ENCODE results near the gene BRS3.

BRS3 gene

DNA sequence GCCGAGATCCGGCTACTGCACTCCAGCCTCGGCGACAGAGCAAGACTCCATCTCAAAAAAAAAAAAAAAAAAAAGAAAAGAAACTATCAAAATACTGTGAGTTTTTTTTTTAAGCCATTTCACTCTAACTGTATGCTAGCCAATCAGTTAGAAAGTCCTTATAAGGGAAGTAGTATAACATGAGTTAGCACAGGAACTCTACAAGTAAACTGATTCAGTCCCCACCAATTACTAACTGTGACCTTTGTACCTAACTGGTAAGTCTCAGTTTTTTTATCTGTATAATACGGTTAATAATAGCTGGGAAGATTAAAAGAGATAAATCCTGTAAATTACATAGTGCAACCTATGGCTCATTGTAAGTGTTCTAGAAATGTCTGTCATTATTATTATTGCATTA lies 35.1 kb upstream of the BRS3 start:
- no peak overlapping the region for H3K4me3 ChIP-seq (ENCODE audit: low read length)
- no peak for TF ChIP-seq CTCF (IDR thresholded peaks at IDR 0.05; ENCODE audit: insufficient read depth, low read depth, low read length, missing control alignments)
- DNase-seq (ENCODE audit: low read depth), result no peak

GRCh38 chrX:136453114-136453513 lies 34.6 kb upstream of the BRS3 start:
- no peak overlapping the region for H3K4me3 ChIP-seq (ENCODE audit: low read length)
- TF ChIP-seq CTCF (IDR thresholded peaks at IDR 0.05; ENCODE audit: insufficient read depth, low read depth, low read length, missing control alignments), result no peak
- no peak for DNase-seq (ENCODE audit: low read depth)

DNA sequence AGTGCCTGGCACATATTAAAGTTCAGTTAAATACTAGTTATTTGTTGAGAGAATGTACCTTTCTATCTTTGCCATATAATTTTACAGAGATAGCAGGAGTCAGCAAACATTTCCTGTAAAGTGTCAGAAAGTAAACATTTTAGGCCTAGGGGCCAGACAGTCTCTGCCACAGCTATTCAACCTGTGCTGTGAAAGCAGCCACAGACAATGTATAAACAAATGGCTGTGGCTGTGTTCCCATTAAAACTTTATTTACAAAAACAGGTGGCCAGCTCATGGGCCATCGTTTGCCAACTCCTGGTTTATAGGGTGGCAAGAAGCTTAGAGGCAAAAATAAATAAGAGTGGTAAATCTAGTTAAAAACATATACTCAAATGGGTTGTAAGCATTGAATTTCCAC lies 34.0 kb upstream of the BRS3 start:
- H3K4me3 ChIP-seq (ENCODE audit: low read length), result no peak overlapping the region
- DNase-seq (ENCODE audit: low read depth), result no peak
- TF ChIP-seq CTCF (IDR thresholded peaks at IDR 0.05; ENCODE audit: insufficient read depth, low read depth, low read length, missing control alignments), result no peak

DNA sequence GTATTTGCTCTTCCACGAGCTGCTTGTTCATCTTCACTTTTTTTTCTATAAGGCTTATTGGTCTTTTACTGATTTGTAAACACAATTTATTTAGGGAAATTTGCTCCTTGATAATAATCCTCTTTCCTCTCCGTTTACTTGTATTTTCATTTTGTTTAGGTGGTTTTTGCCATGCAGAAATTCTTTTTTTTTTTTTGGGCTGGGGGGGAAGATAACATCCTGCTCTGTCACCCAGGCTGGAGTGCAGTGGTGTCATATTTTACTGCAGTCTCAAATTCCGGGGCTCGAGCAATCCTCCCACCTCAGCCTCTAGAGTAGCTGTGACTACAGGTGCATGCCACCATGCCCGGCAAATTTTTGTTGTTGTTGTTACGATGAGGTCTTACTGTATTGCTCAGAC lies 31.6 kb upstream of the BRS3 start:
- no peak for TF ChIP-seq CTCF (IDR thresholded peaks at IDR 0.05; ENCODE audit: insufficient read depth, low read depth, low read length, missing control alignments)
- no peak overlapping the region for H3K4me3 ChIP-seq (ENCODE audit: low read length)
- DNase-seq (ENCODE audit: low read depth), result no peak

DNA sequence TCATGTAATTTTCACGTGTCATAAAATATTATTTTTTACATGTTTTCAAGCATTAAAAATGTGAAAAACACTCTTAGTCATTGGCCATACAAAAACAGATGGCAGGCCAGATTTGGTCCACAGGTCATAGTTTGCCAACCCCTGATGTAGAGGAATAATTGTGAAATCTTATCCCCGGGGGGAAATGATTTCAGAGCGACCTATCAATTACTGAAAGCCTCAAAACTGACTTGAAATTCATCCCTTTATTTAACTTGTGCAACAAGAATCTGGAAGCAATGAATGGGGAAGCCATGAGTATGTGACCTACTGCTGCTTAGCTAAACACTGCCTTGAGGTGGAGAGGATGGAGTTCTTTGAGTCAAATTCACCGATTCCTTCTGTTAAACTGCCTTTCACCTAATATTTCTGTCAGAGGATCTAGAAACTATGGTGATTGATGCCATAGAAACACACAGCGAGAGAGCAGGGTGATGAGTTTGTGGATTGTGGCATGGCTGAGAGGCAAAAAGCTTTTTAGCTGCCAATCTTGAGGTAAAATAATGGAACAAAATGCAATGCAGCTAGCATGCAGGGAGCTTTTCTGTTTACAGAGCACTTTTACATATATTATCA lies 30.3 kb upstream of the BRS3 start:
- H3K4me3 ChIP-seq (ENCODE audit: low read length), result no peak overlapping the region
- TF ChIP-seq CTCF (IDR thresholded peaks at IDR 0.05; ENCODE audit: insufficient read depth, low read depth, low read length, missing control alignments), result no peak
- no peak for DNase-seq (ENCODE audit: low read depth)

- no peak for TF ChIP-seq CTCF (IDR thresholded peaks at IDR 0.05; ENCODE audit: insufficient read depth, low read depth, low read length, missing control alignments)
- no peak overlapping the region for H3K4me3 ChIP-seq (ENCODE audit: low read length)
- no peak for DNase-seq (ENCODE audit: low read depth)
Measured at GRCh38 chrX:136464589-136464988, 23.2 kb upstream of the BRS3 start.

GRCh38 chrX:136467303-136467702 lies 20.4 kb upstream of the BRS3 start:
- TF ChIP-seq CTCF (IDR thresholded peaks at IDR 0.05; ENCODE audit: insufficient read depth, low read depth, low read length, missing control alignments), result no peak
- no peak overlapping the region for H3K4me3 ChIP-seq (ENCODE audit: low read length)
- DNase-seq (ENCODE audit: low read depth), result no peak
